SK-N-MC (cell line): ENCODE results near the gene PTPRQ.
"Not testable (repeated sequence)": the region's sequence is repeated elsewhere in the genome, so short reads cannot be mapped to it uniquely, and the experiment has no call there.

Experiments
- DNase-seq: peaks from one replicate; pipeline ENCODE4 v3.0.0-alpha.2; 2011; ENCODE audit warnings: low read depth, low spot score
- H3K27ac ChIP-seq: fragments of 200-600 bp; sonication (generic); 2 replicates; pipeline ENCODE4 v1.5.1; 2016; ENCODE audit warnings: mixed run types
- H3K36me3 ChIP-seq: fragments of 200-600 bp; sonication (generic); 2 replicates; pipeline ENCODE4 v1.6.1; 2017; ENCODE audit warnings: antibody characterized with exemption, low read length, mixed read lengths; ENCODE audit not compliant: insufficient read depth
- H3K4me3 ChIP-seq: fragments of 200-600 bp; sonication (generic); 2 replicates; pipeline ENCODE4 v1.5.1; 2016
- H3K9ac ChIP-seq: fragments of 200-600 bp; sonication (generic); 2 replicates; pipeline ENCODE4 v1.8.0; 2017; ENCODE audit warnings: mixed run types, mixed read lengths; ENCODE audit not compliant: insufficient read length
- H3K9me3 ChIP-seq: fragments of 200-600 bp; sonication (generic); 2 replicates; pipeline ENCODE4 v1.6.1; 2017; ENCODE audit warnings: low read depth, mild to moderate bottlenecking, antibody characterized with exemption, low read length, moderate library complexity, mixed read lengths
- EZH2 ChIP-seq: fragments of 200-600 bp; sonication (generic); IDR thresholded peaks from one replicate; pipeline ENCODE4 v1.6.1; 2017; ENCODE audit warnings: antibody characterized with exemption
- FOXP2 ChIP-seq: optimal IDR thresholded peaks from 2 replicates; pipeline ENCODE3; 2011; ENCODE audit warnings: mild to moderate bottlenecking, moderate library complexity; ENCODE audit not compliant: insufficient read depth; ENCODE audit errors: extremely low read length, control extremely low read depth
- POLR2AphosphoS5 ChIP-seq: IDR thresholded peaks from 2 replicates; pipeline ENCODE4 v1.6.1; 2012; ENCODE audit warnings: mild to moderate bottlenecking, low read depth, low read length, borderline replicate concordance

PTPRQ gene

DNA sequence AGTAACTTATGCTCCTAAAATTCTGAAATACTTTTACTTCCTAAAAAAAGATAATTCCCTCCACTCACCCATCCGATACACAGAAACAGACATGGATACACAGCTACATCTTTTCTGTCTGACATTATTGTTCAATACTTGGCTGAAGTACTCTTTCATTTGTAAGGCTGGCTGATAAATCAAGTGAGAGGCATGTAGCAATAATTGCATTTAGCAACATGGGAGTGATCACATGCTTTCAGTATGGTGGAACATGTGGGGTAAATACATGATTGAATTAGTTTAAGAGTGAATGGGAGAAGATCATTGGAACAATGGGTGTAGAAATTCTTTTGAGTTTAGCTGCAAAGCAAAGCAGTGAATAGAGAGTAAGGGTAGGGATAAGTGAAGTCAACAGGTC lies 25.6 kb downstream of the PTPRQ start:
- no peak for TF ChIP-seq FOXP2
- no peak for TF ChIP-seq POLR2AphosphoS5
- TF ChIP-seq EZH2, result no peak
- no peak overlapping the region for H3K9ac ChIP-seq
- no peaks in the 10 kb centered on the region for H3K9me3 ChIP-seq
- H3K27ac ChIP-seq, result no peak overlapping the region
- H3K4me3 ChIP-seq, result no peak overlapping the region
- no peaks in the 10 kb centered on the region for H3K36me3 ChIP-seq
- no peak for DNase-seq

DNA sequence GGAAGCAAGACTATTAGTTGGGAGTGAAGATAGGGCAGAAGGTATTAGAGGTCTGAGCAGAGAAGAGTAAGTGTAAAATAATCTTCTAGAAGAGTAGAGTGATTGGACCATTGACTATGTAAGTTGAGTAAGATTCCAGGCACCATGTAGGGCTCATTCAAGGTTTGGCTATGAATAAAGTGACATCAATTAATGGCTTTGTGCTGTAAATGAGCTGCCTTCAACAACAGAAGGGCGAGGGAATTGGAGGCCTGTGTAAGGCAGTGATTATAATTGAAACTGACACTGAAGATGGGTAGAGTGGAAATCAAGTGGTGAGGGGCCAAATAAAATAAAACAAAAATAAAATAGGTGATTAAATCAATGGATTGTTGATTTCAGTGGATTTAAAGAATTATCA lies 26.4 kb downstream of the PTPRQ start:
- Histone ChIP-seq H3K27ac (no peak overlapping the region), H3K36me3 (no peaks in the 10 kb centered on the region), H3K9ac (no peak overlapping the region), H3K9me3 (no peaks in the 10 kb centered on the region), H3K4me3 (no peak overlapping the region)
- TF ChIP-seq FOXP2, result no peak
- TF ChIP-seq EZH2, result no peak
- TF ChIP-seq POLR2AphosphoS5, result no peak
- DNase-seq, result no peak

DNA sequence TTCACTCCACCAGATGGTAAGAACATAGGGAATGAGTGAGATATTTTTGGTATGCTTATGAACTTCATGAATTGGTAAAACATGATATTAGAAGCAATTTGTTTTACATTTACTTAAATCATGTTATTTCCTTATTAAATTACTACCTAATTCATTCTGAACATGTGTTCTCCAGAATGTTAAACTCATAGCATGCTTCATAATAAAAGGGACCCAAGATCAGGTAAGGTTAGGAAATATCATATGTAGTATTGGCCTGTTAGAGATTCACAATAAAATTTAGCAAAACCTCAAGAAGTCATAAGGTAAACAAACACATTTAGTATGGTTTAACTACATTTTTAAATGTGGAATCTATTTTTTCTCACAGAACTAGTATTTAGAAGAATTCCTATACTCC lies 28.2 kb downstream of the PTPRQ start:
- DNase-seq, result no peak
- TF ChIP-seq FOXP2 (no peak), POLR2AphosphoS5 (no peak), EZH2 (no peak)
- no peaks in the 10 kb centered on the region for H3K9me3 ChIP-seq
- no peak overlapping the region for H3K4me3 ChIP-seq
- peak overlapping the region; percentile 2 for H3K9ac ChIP-seq
- H3K36me3 ChIP-seq, result no peaks in the 10 kb centered on the region
- peak overlapping the region; percentile 78 for H3K27ac ChIP-seq

DNA sequence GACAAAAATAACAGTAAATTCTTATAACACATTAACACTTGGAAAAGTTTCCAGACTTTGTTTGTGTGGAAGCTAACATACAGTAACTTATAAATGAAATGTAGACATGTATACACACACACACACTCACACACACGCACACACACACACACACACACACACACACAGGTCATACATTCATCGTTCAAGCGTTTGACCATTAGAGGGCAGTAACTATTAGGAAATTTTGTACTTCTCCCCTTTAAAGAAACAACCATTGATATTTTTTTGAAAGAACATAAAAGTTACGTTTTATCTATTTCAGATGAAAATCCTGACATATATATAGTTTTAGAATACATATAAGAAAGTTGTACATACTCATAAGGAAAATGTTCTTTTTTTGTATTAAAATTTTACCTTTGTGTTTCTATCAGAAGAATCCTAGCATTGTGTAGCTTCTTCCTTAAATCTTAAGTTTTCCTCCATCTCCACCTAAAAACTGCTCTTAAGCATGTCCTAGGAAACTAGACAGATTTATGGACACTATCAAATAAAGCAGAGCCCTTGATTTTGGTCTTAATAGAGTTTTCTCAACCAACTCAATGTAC lies 29.0 kb downstream of the PTPRQ start:
- TF ChIP-seq FOXP2, result no peak
- no peak for TF ChIP-seq POLR2AphosphoS5
- no peak for TF ChIP-seq EZH2
- H3K27ac ChIP-seq, result peak overlapping the region; percentile 78
- no peaks in the 10 kb centered on the region for H3K36me3 ChIP-seq
- no peak overlapping the region for H3K4me3 ChIP-seq
- no peak overlapping the region for H3K9ac ChIP-seq
- no peaks in the 10 kb centered on the region for H3K9me3 ChIP-seq
- DNase-seq, result peak; percentile 72

DNA sequence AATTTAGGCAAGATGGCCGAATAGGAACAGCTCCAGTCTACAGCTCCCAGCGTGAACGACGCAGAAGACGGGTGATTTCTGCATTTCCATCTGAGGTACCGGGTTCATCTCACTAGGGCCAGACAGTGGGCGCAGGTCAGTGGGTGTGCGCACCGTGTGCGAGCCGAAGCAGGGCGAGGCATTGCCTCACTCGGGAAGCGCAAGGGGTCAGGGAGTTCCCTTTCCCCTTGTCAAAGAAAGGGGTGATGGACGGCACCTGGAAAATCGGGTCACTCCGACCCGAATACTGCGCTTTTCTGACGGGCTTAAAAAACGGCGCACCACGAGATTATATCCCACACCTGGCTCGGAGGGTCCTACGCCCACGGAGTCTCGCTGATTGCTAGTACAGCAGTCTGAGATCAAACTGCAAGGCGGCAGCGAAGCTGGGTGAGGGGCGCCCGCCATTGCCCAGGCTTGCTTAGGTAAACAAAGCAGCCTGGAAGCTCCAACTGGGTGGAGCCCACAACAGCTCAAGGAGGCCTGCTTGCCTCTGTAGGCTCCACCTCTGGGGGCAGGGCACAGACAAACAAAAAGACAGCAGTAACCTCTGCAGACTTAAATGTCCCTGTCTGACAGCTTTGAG lies 33.6 kb downstream of the PTPRQ start:
- H3K9me3 ChIP-seq, H3K27ac ChIP-seq, DNase-seq, H3K9ac ChIP-seq, H3K4me3 ChIP-seq, H3K36me3 ChIP-seq: not testable (repeated sequence)

DNA sequence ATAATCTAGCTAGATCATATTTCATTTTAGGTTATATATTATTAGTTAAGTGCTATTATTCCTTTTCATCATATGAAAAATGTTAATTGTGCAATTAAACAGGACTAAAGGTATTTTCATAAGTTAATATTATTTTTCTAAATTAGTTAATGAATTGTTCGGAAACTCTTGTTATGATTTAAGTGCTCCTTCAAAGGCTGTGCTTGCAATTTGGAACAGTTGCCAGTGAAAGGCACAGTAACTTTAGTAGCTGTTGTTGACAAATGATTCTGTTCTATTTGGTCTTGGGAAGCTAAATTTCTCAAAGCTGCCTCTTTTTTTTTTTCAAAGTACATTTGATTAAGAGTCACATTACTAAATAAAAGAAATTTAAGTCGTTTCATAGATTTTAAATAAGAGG lies 40.7 kb downstream of the PTPRQ start:
- Histone ChIP-seq H3K27ac (no peak overlapping the region), H3K9ac (no peak overlapping the region), H3K4me3 (no peak overlapping the region), H3K9me3 (no peaks in the 10 kb centered on the region), H3K36me3 (no peaks in the 10 kb centered on the region)
- no peak for TF ChIP-seq FOXP2
- TF ChIP-seq EZH2, result no peak
- DNase-seq, result no peak

DNA sequence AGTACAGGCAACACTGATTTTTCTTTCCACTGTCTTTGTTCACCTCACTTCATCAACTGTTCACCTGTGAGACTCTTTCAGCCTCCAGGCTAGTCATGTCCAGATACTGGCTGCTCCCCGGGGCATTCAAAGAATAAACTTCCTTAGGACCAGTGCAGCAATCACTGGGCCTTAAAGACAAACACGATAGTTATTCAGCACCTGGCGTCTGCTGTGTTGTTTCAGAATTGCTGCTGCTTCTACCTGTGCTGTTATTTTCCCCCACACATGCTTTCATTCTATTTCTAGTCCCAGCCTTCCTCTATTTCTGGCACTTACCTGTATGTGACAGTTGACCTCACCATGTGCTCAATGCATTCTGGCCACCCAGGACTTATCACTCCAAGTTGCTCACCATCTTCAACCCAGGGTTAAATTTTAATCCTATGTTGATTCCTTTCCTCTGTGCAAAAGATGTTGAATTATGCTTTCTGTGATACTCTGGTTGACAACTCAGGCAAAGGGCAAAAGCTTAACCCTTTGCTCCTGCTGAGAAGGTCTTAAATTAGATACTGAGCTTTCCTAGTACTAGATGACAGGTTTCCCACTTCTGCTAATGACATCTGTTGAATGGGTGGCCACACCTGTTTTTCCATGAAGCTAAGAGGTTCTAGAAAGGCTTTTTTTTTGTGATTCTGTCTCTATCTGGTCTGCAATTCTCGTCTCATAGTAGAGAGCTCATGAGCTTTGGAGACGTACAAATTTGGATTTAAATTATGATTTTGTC lies 41.4 kb downstream of the PTPRQ start:
- Histone ChIP-seq H3K36me3 (no peaks in the 10 kb centered on the region), H3K9ac (no peak overlapping the region), H3K27ac (no peak overlapping the region), H3K4me3 (no peak overlapping the region), H3K9me3 (no peaks in the 10 kb centered on the region)
- no peak for DNase-seq
- TF ChIP-seq FOXP2, result no peak
- TF ChIP-seq POLR2AphosphoS5, result no peak
- no peak for TF ChIP-seq EZH2

DNA sequence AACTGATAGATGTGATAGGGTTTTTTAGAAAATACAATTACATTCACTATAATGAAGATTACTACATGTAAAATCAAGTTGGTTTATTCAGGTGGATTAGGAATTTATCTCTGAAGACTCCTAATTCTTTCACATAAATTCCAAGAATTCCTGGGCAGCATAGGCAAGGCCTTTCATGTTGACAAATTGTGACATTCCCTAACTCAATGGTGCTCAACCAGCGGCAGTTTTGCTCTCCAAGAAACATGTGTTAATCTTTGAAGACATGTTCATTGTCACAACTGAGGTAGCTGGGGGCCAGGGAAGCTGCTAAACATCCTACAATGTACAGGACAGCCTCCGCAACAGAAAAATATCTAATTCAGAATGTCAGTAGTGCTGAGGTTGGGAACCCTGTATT lies 46.3 kb downstream of the PTPRQ start:
- Histone ChIP-seq H3K27ac (no peak overlapping the region), H3K9me3 (no peaks in the 10 kb centered on the region), H3K4me3 (no peak overlapping the region), H3K9ac (no peak overlapping the region), H3K36me3 (no peaks in the 10 kb centered on the region)
- TF ChIP-seq FOXP2 (no peak), EZH2 (no peak), POLR2AphosphoS5 (no peak)
- no peak for DNase-seq
